Suprapubic skin (tissue), 4 donors: Measurements from ENCODE around the gene HEXD. TPM values are rescaled to one million over a fixed set of nuclear protein-coding genes. Genes with fewer than 3 reads are reported as not detected.
"Not testable (repeated sequence)": the region's sequence is repeated elsewhere in the genome, so short reads cannot be mapped to it uniquely, and the experiment has no call there.

Source experiments
- DNase-seq, 2 donors: peaks; one replicate each; pipeline ENCODE4 v3.0.0-alpha.2; 2019; ENCODE audit warnings: low spot score in 2 of 2
- H3K27ac ChIP-seq: fragments of 200-600 bp; sonication (generic); one replicate; pipeline ENCODE4 v1.5.1; 2019
- H3K27me3 ChIP-seq: fragments of 200-600 bp; sonication (generic); one replicate; pipeline ENCODE4 v1.5.1; 2019
- H3K36me3 ChIP-seq: fragments of 200-600 bp; sonication (generic); one replicate; pipeline ENCODE4 v1.5.1; 2019
- H3K4me1 ChIP-seq: fragments of 200-600 bp; sonication (generic); one replicate; pipeline ENCODE4 v1.5.1; 2019
- H3K4me3 ChIP-seq: fragments of 200-600 bp; sonication (generic); one replicate; pipeline ENCODE4 v1.5.1; 2019; ENCODE audit warnings: mild to moderate bottlenecking
- H3K9me3 ChIP-seq: fragments of 200-600 bp; sonication (generic); one replicate; pipeline ENCODE4 v1.5.1; 2019
- EP300 ChIP-seq: sonication (generic); formaldehyde crosslinking; IDR thresholded peaks from one replicate; pipeline ENCODE4 v1.6.1; 2017; ENCODE audit warnings: antibody characterized with exemption
- POLR2A ChIP-seq, 2 donors: fragments of 450-650 bp; IDR thresholded peaks; one replicate each; pipeline ENCODE4 v1.6.1; 2017; ENCODE audit warnings: antibody characterized with exemption in 2 of 2, mild to moderate bottlenecking in 2 of 2, moderate library complexity in 2 of 2
- POLR2AphosphoS5 ChIP-seq, 3 donors: sonication (generic); formaldehyde crosslinking; IDR thresholded peaks; one replicate each; pipeline ENCODE4 v1.6.1; 2017; ENCODE audit warnings: antibody characterized with exemption in 3 of 3
- WGBS: methylation state at CpG from one replicate; pipeline ENCODE4 v1.1.5; 2018; 5-methylcytosine and 5-hydroxymethylcytosine counted together
- total RNA-seq, 4 donors: library from RNA; depleted of rRNA; stranded (reverse); fragments of >200 nt; gene quantifications; one replicate each; pipeline ENCODE4 v1.1.0, GENCODE V29; 2016
- TF ChIP-seq, protein P1 (sequence below), 2 donors: fragments of 200-600 bp in 1 of 2; fragments of 450-650 bp in 1 of 2; sonication (generic) in 1 of 2; IDR thresholded peaks; one replicate each; pipeline ENCODE4 v1.5.1; 2016 to 2019; ENCODE audit warnings: antibody characterized with exemption in 2 of 2, mild to moderate bottlenecking in 1 of 2, moderate library complexity in 1 of 2

Gene HEXD
- total RNA-seq, 4 donors from 2014 or later = 28.1 to 84.6 (median 33.4) TPM

DNA sequence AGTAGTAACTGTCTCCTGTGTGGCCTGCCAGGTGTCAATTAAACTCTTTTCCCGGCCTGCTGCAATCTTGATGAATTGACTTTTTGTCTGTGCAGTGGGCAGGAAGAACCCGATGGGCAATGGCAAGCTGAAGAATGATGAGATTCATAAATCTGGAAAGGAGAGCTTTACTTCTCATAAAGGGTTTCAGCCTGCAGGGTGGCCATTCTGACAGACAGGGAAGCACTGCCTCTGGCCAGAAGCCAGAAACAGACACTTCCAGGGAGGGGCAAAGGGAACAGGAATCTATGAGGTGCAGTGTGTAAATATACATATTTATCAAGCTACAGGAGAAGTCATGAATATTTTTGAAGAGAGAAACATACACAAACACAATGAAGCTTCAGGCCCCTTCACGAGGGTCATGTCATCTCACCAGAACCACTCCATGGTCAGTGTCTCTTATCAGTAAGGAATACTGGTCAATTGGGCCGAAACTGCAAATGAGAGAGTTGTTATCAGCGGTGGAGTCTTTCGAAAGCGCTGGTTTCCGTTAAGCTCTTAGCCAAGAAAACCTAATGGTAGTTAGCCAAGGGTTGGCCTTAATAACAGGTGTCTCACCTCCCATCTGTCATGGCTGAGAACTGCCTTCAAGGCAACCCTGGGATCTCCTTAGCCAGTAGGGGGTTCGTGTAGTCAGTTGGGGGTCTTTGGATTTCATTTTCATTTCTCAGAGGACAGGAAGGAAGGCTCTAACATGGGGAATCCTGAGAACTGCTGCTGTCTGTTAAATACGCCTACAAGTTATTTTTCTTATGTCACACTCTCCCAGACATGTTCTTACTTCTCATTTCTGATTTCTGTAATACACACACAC lies 39.2 kb downstream of the HEXD start:
- Histone ChIP-seq H3K27ac (peak overlapping the region; percentile 100), H3K27me3 (no peaks in the 10 kb centered on the region), H3K36me3 (peaks cover 22% of the 10 kb centered on the region), H3K9me3 (no peaks in the 10 kb centered on the region), H3K4me3 (peak overlapping the region; percentile 79), H3K4me1 (peaks cover 26% of the 10 kb centered on the region)
- TF ChIP-seq EP300 (no peak), POLR2A (IDR thresholded peaks at IDR 0.05) (no peak), POLR2AphosphoS5 (IDR thresholded peaks at IDR 0.05) (no peak)
- TF ChIP-seq, protein P1, sequence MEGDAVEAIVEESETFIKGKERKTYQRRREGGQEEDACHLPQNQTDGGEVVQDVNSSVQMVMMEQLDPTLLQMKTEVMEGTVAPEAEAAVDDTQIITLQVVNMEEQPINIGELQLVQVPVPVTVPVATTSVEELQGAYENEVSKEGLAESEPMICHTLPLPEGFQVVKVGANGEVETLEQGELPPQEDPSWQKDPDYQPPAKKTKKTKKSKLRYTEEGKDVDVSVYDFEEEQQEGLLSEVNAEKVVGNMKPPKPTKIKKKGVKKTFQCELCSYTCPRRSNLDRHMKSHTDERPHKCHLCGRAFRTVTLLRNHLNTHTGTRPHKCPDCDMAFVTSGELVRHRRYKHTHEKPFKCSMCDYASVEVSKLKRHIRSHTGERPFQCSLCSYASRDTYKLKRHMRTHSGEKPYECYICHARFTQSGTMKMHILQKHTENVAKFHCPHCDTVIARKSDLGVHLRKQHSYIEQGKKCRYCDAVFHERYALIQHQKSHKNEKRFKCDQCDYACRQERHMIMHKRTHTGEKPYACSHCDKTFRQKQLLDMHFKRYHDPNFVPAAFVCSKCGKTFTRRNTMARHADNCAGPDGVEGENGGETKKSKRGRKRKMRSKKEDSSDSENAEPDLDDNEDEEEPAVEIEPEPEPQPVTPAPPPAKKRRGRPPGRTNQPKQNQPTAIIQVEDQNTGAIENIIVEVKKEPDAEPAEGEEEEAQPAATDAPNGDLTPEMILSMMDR (IDR thresholded peaks at IDR 0.05) = no peak
- 47% methylated on average over 10 of the region's 10 CpGs for whole genome bisulfite sequencing
- no peak for DNase-seq

GRCh38 chr17:82457929-82458178 lies 39.7 kb downstream of the HEXD start:
- H3K27ac ChIP-seq = peak overlapping the region; percentile 100
- TF ChIP-seq EP300 = no peak
- TF ChIP-seq, protein P1 (IDR thresholded peaks at IDR 0.05) = no peak
- no peak for TF ChIP-seq POLR2A (IDR thresholded peaks at IDR 0.05)
- TF ChIP-seq POLR2AphosphoS5 (IDR thresholded peaks at IDR 0.05) = no peak
- H3K4me1 ChIP-seq = peaks cover 26% of the 10 kb centered on the region
- peak overlapping the region; percentile 79 for H3K4me3 ChIP-seq
- H3K36me3 ChIP-seq = peaks cover 27% of the 10 kb centered on the region
- 1% methylated on average over 8 of the region's 8 CpGs for WGBS
- DNase-seq = no peak
- no peaks in the 10 kb centered on the region for H3K9me3 ChIP-seq
- no peaks in the 10 kb centered on the region for H3K27me3 ChIP-seq

GRCh38 chr17:82458179-82458884 lies 40.2 kb downstream of the HEXD start, which contains the start of gene NARF:
NARF (plus strand) TSS chr17:82458741; CDS start chr17:82458804, 63 bp downstream.
- Histone ChIP-seq H3K27me3 (no peaks in the 10 kb centered on the region), H3K9me3 (no peaks in the 10 kb centered on the region), H3K4me1 (peaks cover 27% of the 10 kb centered on the region), H3K27ac (peak within 1 kb of the TSS; percentile 100), H3K4me3 (peak within 1 kb of the TSS; percentile 79), H3K36me3 (peaks cover 32% of the 10 kb centered on the region)
- no peak for TF ChIP-seq EP300
- TF ChIP-seq POLR2A (IDR thresholded peaks at IDR 0.05) = peak; percentile 97
- peak; percentile 48 to 97 (median 87) for TF ChIP-seq POLR2AphosphoS5 (IDR thresholded peaks at IDR 0.05)
- TF ChIP-seq, protein P1 (IDR thresholded peaks at IDR 0.05) = no peak
- 0% methylated on average over 9 of the region's 85 CpGs for WGBS
- DNase-seq = peak; percentile 99

DNA sequence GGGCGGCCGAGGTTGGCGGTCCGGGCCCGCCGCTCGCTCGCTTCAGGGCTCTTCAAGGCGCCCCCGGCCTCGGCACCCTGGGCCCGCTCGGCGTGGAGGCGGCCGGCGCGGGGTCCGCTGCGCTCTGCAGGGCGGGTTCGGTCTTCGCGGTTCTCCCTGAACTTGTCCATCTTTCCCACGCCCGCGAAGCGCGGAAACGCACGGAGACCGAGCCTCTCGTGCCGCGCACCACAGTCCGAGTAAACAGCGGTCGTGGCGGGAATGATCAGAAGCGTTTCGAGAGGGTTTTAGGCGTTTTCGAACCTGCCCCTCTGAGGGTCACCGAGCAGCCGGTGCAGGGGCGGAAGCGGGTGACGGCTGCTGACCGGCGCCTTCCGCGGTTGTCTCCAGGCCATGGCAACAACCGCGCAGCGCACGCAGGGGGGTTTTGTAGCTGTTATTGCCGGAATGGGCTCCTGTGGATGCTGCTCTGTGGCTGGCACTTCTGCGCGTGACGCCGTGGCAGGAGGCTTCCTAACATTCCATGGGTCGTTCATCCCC lies 40.8 kb downstream of the HEXD start:
- TF ChIP-seq, protein P1 (IDR thresholded peaks at IDR 0.05) = no peak
- TF ChIP-seq EP300 (no peak), POLR2AphosphoS5 (IDR thresholded peaks at IDR 0.05) (no peak), POLR2A (IDR thresholded peaks at IDR 0.05) (no peak)
- no peaks in the 10 kb centered on the region for H3K27me3 ChIP-seq
- peak overlapping the region; percentile 100 for H3K27ac ChIP-seq
- no peaks in the 10 kb centered on the region for H3K9me3 ChIP-seq
- H3K36me3 ChIP-seq = peaks cover 38% of the 10 kb centered on the region
- peak overlapping the region; percentile 79 for H3K4me3 ChIP-seq
- peaks cover 33% of the 10 kb centered on the region for H3K4me1 ChIP-seq
- DNase-seq = no peak
- no CpG with 5 or more reads among the region's 62 CpGs for WGBS

GRCh38 chr17:82459936-82460335 lies 41.8 kb downstream of the HEXD start:
- H3K4me3 ChIP-seq = peak overlapping the region; percentile 79
- H3K27ac ChIP-seq, DNase-seq, H3K9me3 ChIP-seq, H3K27me3 ChIP-seq: not testable (repeated sequence)
- 91% methylated on average over 9 of the region's 9 CpGs for WGBS
- H3K36me3 ChIP-seq = peaks cover 48% of the 10 kb centered on the region
- H3K4me1 ChIP-seq = peaks cover 33% of the 10 kb centered on the region
